PC-9 (cell line): ENCODE data around the gene SORT1. TPM values are rescaled to one million over a fixed set of nuclear protein-coding genes. Genes with fewer than 3 reads are reported as not detected.

Source experiments
- BruUV-seq: library from RNA; stranded (reverse); fragments of 400-500 nt; replicated peaks from 2 replicates; lab custom pipeline; 2021; lab: Mats Ljungman, UMichigan
- CTCF ChIA-PET: fragments of 300-600 bp; sonication (Branson Sonifier 250); formaldehyde crosslinking; loops from one replicate; lab custom pipeline; 2022; ENCODE audit warnings: antibody characterized with exemption; lab: Charles Lee
- POLR2A ChIA-PET: fragments of 300-600 bp; sonication (Branson Sonifier 250); formaldehyde crosslinking; loops from one replicate; lab custom pipeline; 2022; ENCODE audit warnings: antibody characterized with exemption; ENCODE audit not compliant: unreplicated experiment; lab: Charles Lee
- DNase-seq, 2 experiments: peaks; one replicate each; pipeline versions ENCODE4 v3.0.0 to v3.0.0-alpha.2; 2015 to 2022; ENCODE audit warnings: mixed read lengths in 1 of 2
- H2AFZ ChIP-seq: fragments of 200-600 bp; sonication (generic); 2 replicates; pipeline ENCODE4 v1.8.1; 2017; ENCODE audit warnings: antibody characterized with exemption
- H3F3A ChIP-seq: fragments of 200-600 bp; sonication (generic); 2 replicates; pipeline ENCODE4 v1.8.1; 2017; ENCODE audit warnings: antibody characterized with exemption, mild to moderate bottlenecking, low read depth; ENCODE audit not compliant: insufficient read depth
- H3K27ac ChIP-seq: fragments of 200-600 bp; sonication (generic); 2 replicates; pipeline ENCODE4 v1.6.1; 2016; ENCODE audit warnings: mixed run types
- H3K27me3 ChIP-seq: fragments of 200-600 bp; sonication (generic); 2 replicates; pipeline ENCODE4 v1.6.1; 2016; ENCODE audit warnings: low read depth, mixed run types; ENCODE audit not compliant: insufficient read depth
- H3K36me3 ChIP-seq: fragments of 200-600 bp; sonication (generic); 2 replicates; pipeline ENCODE4 v1.6.1; 2016; ENCODE audit warnings: low read depth, mixed run types
- H3K4me1 ChIP-seq: fragments of 200-600 bp; sonication (generic); replicated peaks from 2 replicates; pipeline ENCODE4 v1.6.1; 2016; ENCODE audit warnings: mixed run types; ENCODE audit not compliant: insufficient read depth
- H3K4me2 ChIP-seq: fragments of 200-600 bp; sonication (generic); 2 replicates; pipeline ENCODE4 v1.6.1; 2017; ENCODE audit warnings: mixed run types
- H3K4me3 ChIP-seq: fragments of 200-600 bp; sonication (generic); 2 replicates; pipeline ENCODE4 v1.6.1; 2016; ENCODE audit warnings: mixed run types
- H3K79me2 ChIP-seq: fragments of 200-600 bp; sonication (generic); 2 replicates; pipeline ENCODE4 v1.6.1; 2017; ENCODE audit warnings: low read depth, mixed run types
- H3K9me2 ChIP-seq: fragments of 200-600 bp; sonication (generic); 2 replicates; pipeline ENCODE4 v1.8.1; 2017; ENCODE audit warnings: mild to moderate bottlenecking; ENCODE audit not compliant: insufficient read depth
- H3K9me3 ChIP-seq: fragments of 200-600 bp; sonication (generic); 2 replicates; pipeline ENCODE4 v1.8.1; 2016; ENCODE audit warnings: low read depth; ENCODE audit not compliant: insufficient read depth
- H4K20me1 ChIP-seq: fragments of 200-600 bp; sonication (generic); 2 replicates; pipeline ENCODE4 v1.8.1; 2017; ENCODE audit not compliant: insufficient read depth
- CTCF ChIP-seq: fragments of 200-600 bp; sonication (generic); conservative IDR thresholded peaks from 2 replicates; pipeline ENCODE4 v1.6.1; 2017; ENCODE audit warnings: mixed run types, antibody characterized with exemption, mild to moderate bottlenecking, moderate library complexity
- EZH2 ChIP-seq: fragments of 200-600 bp; sonication (generic); IDR thresholded peaks from 2 replicates; pipeline ENCODE4 v1.8.0; 2017; ENCODE audit warnings: antibody characterized with exemption, low read depth
- intact Hi-C: fragments of 100-400 bp; cut with micrococcal nuclease; formaldehyde crosslinking; loops from one replicate; pipeline ENCODE4 v1.10.0; 2022; ENCODE audit not compliant: unreplicated experiment
- total RNA-seq: library from RNA; stranded (reverse); gene quantifications from 2 replicates; pipeline ENCODE4 v1.2.3, GENCODE V29; 2021

Gene SORT1
- total RNA-seq, 1 experiment from 2014 or later: 25.7 TPM

GRCh38 chr1:109315288-109315687 is 82.4 kb downstream of the SORT1 start:
- H3K27ac ChIP-seq: no peak overlapping the region

GRCh38 chr1:109314795-109315194 is 82.9 kb downstream of the SORT1 start:
- CTCF ChIA-PET: no interaction called here
- H3K27me3 ChIP-seq: no peaks in the 10 kb centered on the region
- no peaks in the 10 kb centered on the region for H3K36me3 ChIP-seq
- H3K79me2 ChIP-seq: no peaks in the 10 kb centered on the region
- H3F3A ChIP-seq: no peaks in the 10 kb centered on the region
- no peaks in the 10 kb centered on the region for H3K4me1 ChIP-seq
- no peak for DNase-seq
- H2AFZ ChIP-seq: no peak overlapping the region
- BruUV-seq: no TSS peak
- POLR2A ChIA-PET: no interaction called here
- no peaks in the 10 kb centered on the region for H3K9me2 ChIP-seq
- H3K9me3 ChIP-seq: no peaks in the 10 kb centered on the region
- no peak overlapping the region for H3K4me2 ChIP-seq
- H3K27ac ChIP-seq: no peak overlapping the region
- intact Hi-C loops: no loop called here
- H3K4me3 ChIP-seq: no peak overlapping the region
- no peaks in the 10 kb centered on the region for H4K20me1 ChIP-seq
- TF ChIP-seq CTCF: no peak
- no peak for TF ChIP-seq EZH2

More at GRCh38 chr1:109315288-109315687, 82.4 kb downstream of the SORT1 start:
- TF ChIP-seq CTCF (no peak), EZH2 (no peak)
- H3K9me3 ChIP-seq: no peaks in the 10 kb centered on the region
- no peak overlapping the region for H3K4me2 ChIP-seq
- H3K4me1 ChIP-seq: no peaks in the 10 kb centered on the region
- no peak for DNase-seq
- no peaks in the 10 kb centered on the region for H3K79me2 ChIP-seq
- ChIA-PET CTCF (no interaction called here), POLR2A (no interaction called here)
- BruUV-seq: no TSS peak
- no peaks in the 10 kb centered on the region for H3F3A ChIP-seq
- H3K4me3 ChIP-seq: no peak overlapping the region
- H2AFZ ChIP-seq: no peak overlapping the region
- intact Hi-C loops: no loop called here
- H3K36me3 ChIP-seq: no peaks in the 10 kb centered on the region
- no peaks in the 10 kb centered on the region for H4K20me1 ChIP-seq
- no peaks in the 10 kb centered on the region for H3K9me2 ChIP-seq
- no peaks in the 10 kb centered on the region for H3K27me3 ChIP-seq

- intact Hi-C loops: no loop called here
- Histone ChIP-seq H3K9me3 (no peaks in the 10 kb centered on the region), H4K20me1 (no peaks in the 10 kb centered on the region), H3F3A (no peaks in the 10 kb centered on the region; the same call in 1 of the 2 replicates), H3K4me3 (no peak overlapping the region), H3K9me2 (no peaks in the 10 kb centered on the region), H3K4me2 (no peak overlapping the region), H3K79me2 (no peaks in the 10 kb centered on the region), H3K27me3 (no peaks in the 10 kb centered on the region), H3K4me1 (no peaks in the 10 kb centered on the region), H2AFZ (no peak overlapping the region), H3K36me3 (no peaks in the 10 kb centered on the region), H3K27ac (no peak overlapping the region)
- ChIA-PET CTCF (interaction anchor here (0.7 kb wide), 1 partner anchor 158 kb away, joined by 12 read pairs; no protein-coding TSS in a partner anchor), POLR2A (no interaction called here)
- DNase-seq: no peak
- TF ChIP-seq CTCF (no peak), EZH2 (no peak)
- BruUV-seq: no TSS peak
These were observed 84.5 kb downstream of the SORT1 start for GRCh38 chr1:109312978-109313775.
